Tibial nerve (tissue), 4 donors: ENCODE data around the gene APOBEC3F.

Experiments
- EP300 ChIP-seq, 2 donors: sonication (generic); formaldehyde crosslinking; IDR thresholded peaks; one replicate each; pipeline ENCODE4 v1.6.1; 2017; ENCODE audit warnings: antibody characterized with exemption in 2 of 2, mild to moderate bottlenecking in 1 of 2
- POLR2A ChIP-seq, 2 donors: fragments of 450-650 bp; IDR thresholded peaks; one replicate each; pipeline ENCODE4 v1.6.1; 2017; ENCODE audit warnings: antibody characterized with exemption in 2 of 2, mild to moderate bottlenecking in 2 of 2, moderate library complexity in 2 of 2
- TF ChIP-seq, protein P1 (sequence below), 5 experiments: fragments of 200-600 bp in 3 of 5; fragments of 450-650 bp in 2 of 5; sonication (generic) in 3 of 5; IDR thresholded peaks; one replicate each; pipeline ENCODE4 v1.5.1; 2016 to 2019; ENCODE audit warnings: antibody characterized with exemption in 5 of 5, mild to moderate bottlenecking in 3 of 5, moderate library complexity in 2 of 5

DNA sequence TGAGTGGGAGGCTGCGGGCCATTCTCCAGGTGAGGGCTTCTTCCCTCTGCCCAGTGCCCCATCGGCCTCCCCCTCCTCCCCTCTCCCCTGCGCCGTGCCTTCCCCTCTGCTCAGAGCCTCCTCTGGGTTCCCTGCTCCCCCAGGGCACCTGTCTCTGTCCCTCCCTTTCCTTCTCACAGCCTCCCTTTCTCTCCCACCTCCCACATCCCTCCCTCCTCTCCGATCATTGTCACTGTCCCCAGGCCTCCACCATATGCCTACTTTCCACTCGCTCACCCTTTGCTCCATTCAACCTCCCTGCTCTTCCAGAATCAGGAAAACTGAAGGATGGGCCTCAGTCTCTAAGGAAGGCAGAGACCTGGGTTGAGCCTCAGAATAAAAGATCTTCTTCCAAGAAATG lies 46.4 kb downstream of the APOBEC3F start:
- TF ChIP-seq, protein P1, sequence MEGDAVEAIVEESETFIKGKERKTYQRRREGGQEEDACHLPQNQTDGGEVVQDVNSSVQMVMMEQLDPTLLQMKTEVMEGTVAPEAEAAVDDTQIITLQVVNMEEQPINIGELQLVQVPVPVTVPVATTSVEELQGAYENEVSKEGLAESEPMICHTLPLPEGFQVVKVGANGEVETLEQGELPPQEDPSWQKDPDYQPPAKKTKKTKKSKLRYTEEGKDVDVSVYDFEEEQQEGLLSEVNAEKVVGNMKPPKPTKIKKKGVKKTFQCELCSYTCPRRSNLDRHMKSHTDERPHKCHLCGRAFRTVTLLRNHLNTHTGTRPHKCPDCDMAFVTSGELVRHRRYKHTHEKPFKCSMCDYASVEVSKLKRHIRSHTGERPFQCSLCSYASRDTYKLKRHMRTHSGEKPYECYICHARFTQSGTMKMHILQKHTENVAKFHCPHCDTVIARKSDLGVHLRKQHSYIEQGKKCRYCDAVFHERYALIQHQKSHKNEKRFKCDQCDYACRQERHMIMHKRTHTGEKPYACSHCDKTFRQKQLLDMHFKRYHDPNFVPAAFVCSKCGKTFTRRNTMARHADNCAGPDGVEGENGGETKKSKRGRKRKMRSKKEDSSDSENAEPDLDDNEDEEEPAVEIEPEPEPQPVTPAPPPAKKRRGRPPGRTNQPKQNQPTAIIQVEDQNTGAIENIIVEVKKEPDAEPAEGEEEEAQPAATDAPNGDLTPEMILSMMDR (IDR thresholded peaks at IDR 0.05) = no peak
- TF ChIP-seq POLR2A (IDR thresholded peaks at IDR 0.05) = no peak
- no peak for TF ChIP-seq EP300 (IDR thresholded peaks at IDR 0.05)
